ENCODE data around the gene RIMBP2.

RIMBP2 gene

DNA sequence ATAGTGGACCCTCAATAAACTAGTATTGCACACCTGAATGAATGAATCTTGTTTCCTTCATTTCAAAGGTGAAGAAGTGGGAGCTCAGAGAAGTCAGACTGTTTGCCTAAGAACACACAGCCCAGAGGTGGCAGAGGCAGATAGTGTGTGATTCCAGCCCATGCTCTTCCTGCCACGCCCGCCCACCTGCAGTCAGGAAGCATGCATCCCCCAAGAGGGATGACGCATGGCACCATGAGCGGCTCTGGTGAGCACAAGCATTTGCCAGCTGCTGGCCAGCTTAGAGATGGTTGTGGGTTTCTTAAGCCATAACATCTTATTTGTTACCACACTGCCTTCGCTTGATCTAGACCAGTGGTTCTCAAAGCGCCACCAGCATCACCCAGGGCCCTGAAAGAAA, 133.8 kb downstream of the RIMBP2 start:
- TF ChIP-seq, protein P1, sequence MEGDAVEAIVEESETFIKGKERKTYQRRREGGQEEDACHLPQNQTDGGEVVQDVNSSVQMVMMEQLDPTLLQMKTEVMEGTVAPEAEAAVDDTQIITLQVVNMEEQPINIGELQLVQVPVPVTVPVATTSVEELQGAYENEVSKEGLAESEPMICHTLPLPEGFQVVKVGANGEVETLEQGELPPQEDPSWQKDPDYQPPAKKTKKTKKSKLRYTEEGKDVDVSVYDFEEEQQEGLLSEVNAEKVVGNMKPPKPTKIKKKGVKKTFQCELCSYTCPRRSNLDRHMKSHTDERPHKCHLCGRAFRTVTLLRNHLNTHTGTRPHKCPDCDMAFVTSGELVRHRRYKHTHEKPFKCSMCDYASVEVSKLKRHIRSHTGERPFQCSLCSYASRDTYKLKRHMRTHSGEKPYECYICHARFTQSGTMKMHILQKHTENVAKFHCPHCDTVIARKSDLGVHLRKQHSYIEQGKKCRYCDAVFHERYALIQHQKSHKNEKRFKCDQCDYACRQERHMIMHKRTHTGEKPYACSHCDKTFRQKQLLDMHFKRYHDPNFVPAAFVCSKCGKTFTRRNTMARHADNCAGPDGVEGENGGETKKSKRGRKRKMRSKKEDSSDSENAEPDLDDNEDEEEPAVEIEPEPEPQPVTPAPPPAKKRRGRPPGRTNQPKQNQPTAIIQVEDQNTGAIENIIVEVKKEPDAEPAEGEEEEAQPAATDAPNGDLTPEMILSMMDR (IDR thresholded peaks at IDR 0.05; ENCODE audit: low read depth, low read length): no peak
- H3K4me3 ChIP-seq (replicated peaks in 1 of 2; ENCODE audit: low read depth in 2 of 2, low read length in 2 of 2): no peak overlapping the region
- DNase-seq (ENCODE audit: low read depth in 2 of 2): no peak

DNA sequence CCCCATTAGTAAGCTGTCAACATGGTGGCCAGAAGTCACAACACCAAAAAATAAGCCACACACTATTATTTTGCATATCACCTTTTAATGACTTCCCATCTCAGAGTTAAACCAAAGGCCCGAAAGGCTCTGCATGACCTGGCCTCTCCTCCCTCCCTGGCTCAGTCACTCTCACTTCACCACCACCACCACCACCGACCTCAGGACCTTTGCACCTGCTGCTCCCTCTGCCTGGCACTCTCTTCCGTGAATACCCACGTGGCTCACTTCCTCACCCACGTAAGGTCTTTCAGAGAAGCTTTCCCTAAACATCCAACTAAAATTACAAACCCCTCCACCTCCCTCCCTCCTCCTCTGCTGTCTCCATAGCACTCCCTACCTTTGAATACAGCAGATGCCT, 134.3 kb downstream of the RIMBP2 start:
- TF ChIP-seq, protein P1 (IDR thresholded peaks at IDR 0.05; ENCODE audit: low read depth, low read length): no peak
- H3K4me3 ChIP-seq (replicated peaks in 1 of 2; ENCODE audit: low read depth in 2 of 2, low read length in 2 of 2): no peak overlapping the region
- no peak for DNase-seq (ENCODE audit: low read depth in 2 of 2)

DNA sequence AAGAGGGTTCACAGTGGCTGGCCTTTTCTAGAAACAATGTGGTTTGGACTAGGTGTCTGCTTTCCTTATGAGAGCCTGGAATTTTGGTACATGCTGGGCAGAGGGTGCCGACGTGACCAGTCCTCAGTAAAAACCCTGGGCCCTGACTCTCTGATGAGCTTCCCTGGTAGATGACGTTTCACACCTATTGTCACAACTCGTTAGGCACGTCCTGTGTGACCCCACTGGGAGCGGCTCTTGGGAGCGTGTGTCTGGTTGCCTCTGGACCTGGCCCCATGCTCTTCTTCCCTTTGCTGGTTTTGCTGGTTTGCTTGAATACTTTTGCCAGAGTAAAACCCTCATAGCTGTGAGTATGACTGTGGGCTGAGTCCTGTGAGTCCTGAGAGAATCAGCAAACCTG, 136.9 kb downstream of the RIMBP2 start:
- no peak overlapping the region for H3K4me3 ChIP-seq (replicated peaks in 1 of 2; ENCODE audit: low read depth in 2 of 2, low read length in 2 of 2)
- TF ChIP-seq, protein P1 (IDR thresholded peaks at IDR 0.05; ENCODE audit: low read depth, low read length): no peak
- no peak for DNase-seq (ENCODE audit: low read depth in 2 of 2)

DNA sequence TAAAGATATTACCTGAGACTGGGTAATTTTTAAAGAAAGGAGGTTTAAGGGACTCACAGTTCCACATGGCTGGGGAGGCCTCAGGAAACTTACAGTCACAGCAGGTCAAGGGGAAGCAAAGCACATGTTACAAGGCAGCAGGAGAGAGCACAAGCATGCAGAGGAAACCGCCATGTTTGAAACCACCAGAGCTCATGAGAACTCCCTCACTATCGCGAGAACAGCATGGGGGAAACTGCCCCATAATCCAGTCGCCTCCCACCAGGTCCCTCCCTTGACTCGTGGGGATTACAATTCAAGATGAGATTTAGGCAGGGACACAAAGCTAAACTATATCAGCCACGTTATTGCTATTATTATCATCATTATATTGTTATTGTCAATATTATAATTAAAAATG, 138.7 kb downstream of the RIMBP2 start:
- TF ChIP-seq, protein P1 (IDR thresholded peaks at IDR 0.05; ENCODE audit: low read depth, low read length): no peak
- H3K4me3 ChIP-seq (replicated peaks in 1 of 2; ENCODE audit: low read depth in 2 of 2, low read length in 2 of 2): no peak overlapping the region
- no peak for DNase-seq (ENCODE audit: low read depth in 2 of 2)

DNA sequence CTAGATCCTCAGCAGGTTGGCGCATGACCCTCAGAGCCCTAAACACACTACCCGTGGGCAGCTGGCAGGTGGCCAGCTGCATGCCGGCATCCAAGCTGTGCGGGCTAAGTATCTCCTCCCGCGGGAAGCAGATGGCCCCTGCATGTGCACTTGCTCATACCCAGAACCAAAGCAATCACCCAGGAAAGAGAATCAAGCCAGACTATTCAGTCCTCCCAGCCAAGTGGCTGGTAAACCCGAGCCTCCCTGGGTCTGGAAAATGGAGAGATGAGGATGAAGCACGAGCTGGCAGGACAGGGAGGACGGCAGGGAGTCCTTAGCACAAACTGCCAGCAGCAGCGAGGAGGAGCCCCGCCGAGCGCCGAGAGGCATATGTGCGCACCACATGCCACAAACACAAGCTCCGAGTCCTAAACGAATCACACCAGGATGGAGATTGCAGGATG, 139.7 kb downstream of the RIMBP2 start:
- TF ChIP-seq, protein P1 (IDR thresholded peaks at IDR 0.05; ENCODE audit: low read depth, low read length): no peak
- no peak overlapping the region for H3K4me3 ChIP-seq (replicated peaks in 1 of 2; ENCODE audit: low read depth in 2 of 2, low read length in 2 of 2)
- no peak for DNase-seq (ENCODE audit: low read depth in 2 of 2)

DNA sequence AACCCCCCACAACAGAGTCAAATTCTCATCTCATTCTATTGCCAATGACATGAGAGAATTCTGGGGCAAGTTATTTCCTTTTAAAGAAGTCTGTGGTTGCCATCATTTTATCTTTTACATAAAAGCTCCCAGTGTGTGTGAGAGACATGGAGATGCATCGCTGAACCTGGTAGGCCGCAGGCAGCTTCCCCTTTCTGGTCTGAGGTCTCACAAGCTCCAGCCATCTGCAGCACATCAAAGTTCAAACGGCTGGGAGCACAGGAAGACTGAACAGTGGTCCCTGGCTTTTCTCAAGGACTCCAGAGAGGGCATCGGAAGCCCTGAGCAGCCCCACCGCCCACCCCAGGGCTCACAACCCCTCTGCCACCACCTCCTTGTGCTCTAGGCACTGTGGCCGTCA, 141.7 kb downstream of the RIMBP2 start:
- no peak overlapping the region for H3K4me3 ChIP-seq (replicated peaks in 1 of 2; ENCODE audit: low read depth in 2 of 2, low read length in 2 of 2)
- DNase-seq (ENCODE audit: low read depth in 2 of 2): no peak
- TF ChIP-seq, protein P1 (IDR thresholded peaks at IDR 0.05; ENCODE audit: low read depth, low read length): no peak

DNA sequence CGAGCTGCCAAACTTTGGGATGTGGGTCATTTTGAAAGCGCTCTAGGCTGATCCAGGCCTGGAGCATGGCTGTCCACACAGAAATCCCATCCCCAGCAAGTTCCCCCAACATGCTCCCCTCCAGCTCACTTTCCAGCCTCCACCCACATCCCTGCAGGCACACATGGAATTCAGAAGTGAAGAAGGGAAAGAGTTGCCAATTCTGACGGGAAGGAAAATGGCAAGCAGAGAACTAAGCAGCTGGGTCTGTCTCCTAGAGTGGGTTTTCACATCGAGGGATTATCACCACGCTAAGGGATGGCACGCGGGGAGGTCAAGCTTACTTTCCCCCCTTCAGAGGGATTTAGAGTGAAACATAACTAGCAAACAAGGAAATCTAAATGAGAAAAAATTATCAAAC, 142.3 kb downstream of the RIMBP2 start:
- DNase-seq (ENCODE audit: low read depth in 2 of 2): no peak
- TF ChIP-seq, protein P1 (IDR thresholded peaks at IDR 0.05; ENCODE audit: low read depth, low read length): no peak
- no peak overlapping the region for H3K4me3 ChIP-seq (replicated peaks in 1 of 2; ENCODE audit: low read depth in 2 of 2, low read length in 2 of 2)

All from cardiac fibroblast (primary cell).